GM12801 (cell line): ENCODE results near the gene CACNA1D.

Source experiments
- CTCF ChIP-seq: IDR thresholded peaks from one replicate; pipeline ENCODE4 v1.5.1; 2011; ENCODE audit warnings: control low read depth; ENCODE audit not compliant: insufficient read length; ENCODE audit errors: extremely low read depth

Gene CACNA1D

GRCh38 chr3:53856964-53857363 is 362.6 kb downstream of the CACNA1D start:
- no peak for TF ChIP-seq CTCF

- no peak for TF ChIP-seq CTCF
These were observed 363.8 kb downstream of the CACNA1D start for GRCh38 chr3:53858096-53858741.

GRCh38 chr3:53859178-53859577 is 364.8 kb downstream of the CACNA1D start:
- TF ChIP-seq CTCF = no peak

- no peak for TF ChIP-seq CTCF
These were observed 365.8 kb downstream of the CACNA1D start for GRCh38 chr3:53860196-53860595.

- TF ChIP-seq CTCF = no peak
These were observed 367.8 kb downstream of the CACNA1D start for GRCh38 chr3:53862241-53862640.

- TF ChIP-seq CTCF = no peak
These were observed 368.7 kb downstream of the CACNA1D start for GRCh38 chr3:53863145-53863544.
